ENCODE data around the gene HOOK2. TPM values are rescaled to one million over a fixed set of nuclear protein-coding genes. Genes with fewer than 3 reads are reported as not detected.
A peak's percentile ranks its signal among the peaks of the same experiment; 100 is the strongest.

HOOK2 gene
- total and polyA plus RNA-seq, 2 of the 8 experiments (the other 6 are each of a cell fraction or from before 2014, with no cell fraction given), result 23.8 to 63.2 TPM

GRCh38 chr19:12723641-12724426 lies 51.5 kb downstream of the HOOK2 start, which contains the start of gene TNPO2 (continued):
- TF ChIP-seq NRF1 (IDR thresholded peaks at IDR 0.05; ENCODE audit: low read depth, low read length) (peak; percentile 50), BACH1 (IDR thresholded peaks at IDR 0.05; ENCODE audit: low read length) (no peak), SAP30 (IDR thresholded peaks at IDR 0.05; ENCODE audit: insufficient read depth, insufficient replicate concordance, low read length) (peak; percentile 91), SP1 (IDR thresholded peaks at IDR 0.05; ENCODE audit: low read depth, low read length) (0 out of 2 replicates have a peak, but pooled peaks have one; percentile 48), TAF7 (optimal IDR thresholded peaks at IDR 0.05; ENCODE audit: borderline replicate concordance, low read depth, low read length) (peak; percentile 61), SRF (IDR thresholded peaks at IDR 0.05; ENCODE audit: low read depth, low read length) (no peak), ZNF274 (IDR thresholded peaks at IDR 0.05; ENCODE audit: borderline replicate concordance, extremely low read depth, low read length) (no peak), RBBP5 (IDR thresholded peaks at IDR 0.05; ENCODE audit: borderline replicate concordance, low read depth, low read length) (no peak), POLR2AphosphoS5 (IDR thresholded peaks at IDR 0.05; ENCODE audit: low read depth, low read length) (peak; percentile 70), HDAC6 (IDR thresholded peaks at IDR 0.05; ENCODE audit: low read depth, low read length) (no peak), CHD1 (IDR thresholded peaks at IDR 0.05; ENCODE audit: low read depth, low read length) (no peak), USF2 (IDR thresholded peaks at IDR 0.05; ENCODE audit: low read length) (peak; percentile 44; the same call in 1 of the 2 replicates), TAF1 (IDR thresholded peaks at IDR 0.05; ENCODE audit: low read depth, low read length) (peak; percentile 76), BRCA1 (IDR thresholded peaks at IDR 0.05; ENCODE audit: low read depth, low read length) (no peak), SP2 (IDR thresholded peaks at IDR 0.05; ENCODE audit: low read length) (no peak), ATF3 (IDR thresholded peaks at IDR 0.05; ENCODE audit: insufficient read depth, low read depth, low read length) (no peak), ASH2L (IDR thresholded peaks at IDR 0.05; ENCODE audit: low read length) (peak; percentile 64), SIN3A (conservative IDR thresholded peaks at IDR 0.05 in 1 of 2, IDR thresholded peaks at IDR 0.05 in 1 of 2; ENCODE audit: low read depth in 1 of 2, low read length in 2 of 2) (peak in 1 of 2 experiments; percentile 96; a peak in 2 of 4 replicates), KDM4A (IDR thresholded peaks at IDR 0.05; ENCODE audit: low read depth, low read length, severe bottlenecking) (peak; percentile 24), CREB1 (IDR thresholded peaks at IDR 0.05) (peak; percentile 55; the same call in 1 of the 2 replicates), SUZ12 (IDR thresholded peaks at IDR 0.05; ENCODE audit: low read length) (no peak)
